ENCODE data around the gene LGI2.
A peak's percentile ranks its signal among the peaks of the same experiment; 100 is the strongest.
"Not testable (repeated sequence)": the region's sequence is repeated elsewhere in the genome, so short reads cannot be mapped to it uniquely, and the experiment has no call there.

The LGI2 gene, protein sequence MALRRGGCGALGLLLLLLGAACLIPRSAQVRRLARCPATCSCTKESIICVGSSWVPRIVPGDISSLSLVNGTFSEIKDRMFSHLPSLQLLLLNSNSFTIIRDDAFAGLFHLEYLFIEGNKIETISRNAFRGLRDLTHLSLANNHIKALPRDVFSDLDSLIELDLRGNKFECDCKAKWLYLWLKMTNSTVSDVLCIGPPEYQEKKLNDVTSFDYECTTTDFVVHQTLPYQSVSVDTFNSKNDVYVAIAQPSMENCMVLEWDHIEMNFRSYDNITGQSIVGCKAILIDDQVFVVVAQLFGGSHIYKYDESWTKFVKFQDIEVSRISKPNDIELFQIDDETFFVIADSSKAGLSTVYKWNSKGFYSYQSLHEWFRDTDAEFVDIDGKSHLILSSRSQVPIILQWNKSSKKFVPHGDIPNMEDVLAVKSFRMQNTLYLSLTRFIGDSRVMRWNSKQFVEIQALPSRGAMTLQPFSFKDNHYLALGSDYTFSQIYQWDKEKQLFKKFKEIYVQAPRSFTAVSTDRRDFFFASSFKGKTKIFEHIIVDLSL

GRCh38 chr4:25030277-25031076 is at the start of gene LGI2:
TSS of gene LGI2 (minus strand) at chr4:25030946. CDS start at chr4:25030693, 253 bp downstream.
- DNase-seq = no peak

DNA sequence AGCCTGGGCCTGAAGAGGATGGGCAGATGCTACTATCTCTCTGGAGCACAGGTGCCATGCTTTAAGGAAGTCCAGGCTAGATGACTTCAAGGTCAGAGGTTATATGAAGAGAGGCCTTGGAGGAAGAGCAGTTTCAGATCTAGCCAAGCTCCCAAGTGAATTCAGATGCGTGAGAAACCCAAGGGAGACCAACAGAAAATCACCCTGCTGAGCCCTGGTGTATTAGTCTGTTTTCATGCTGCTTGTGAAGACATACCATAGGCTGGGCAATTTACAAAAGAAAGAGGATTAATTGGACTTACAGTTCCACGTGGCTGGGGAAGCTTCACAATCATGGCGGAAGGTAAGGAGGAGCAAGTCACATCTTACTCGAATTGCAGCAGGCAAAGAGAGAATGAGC is 47.8 kb upstream of the LGI2 start:
- DNase-seq = no peak

DNA sequence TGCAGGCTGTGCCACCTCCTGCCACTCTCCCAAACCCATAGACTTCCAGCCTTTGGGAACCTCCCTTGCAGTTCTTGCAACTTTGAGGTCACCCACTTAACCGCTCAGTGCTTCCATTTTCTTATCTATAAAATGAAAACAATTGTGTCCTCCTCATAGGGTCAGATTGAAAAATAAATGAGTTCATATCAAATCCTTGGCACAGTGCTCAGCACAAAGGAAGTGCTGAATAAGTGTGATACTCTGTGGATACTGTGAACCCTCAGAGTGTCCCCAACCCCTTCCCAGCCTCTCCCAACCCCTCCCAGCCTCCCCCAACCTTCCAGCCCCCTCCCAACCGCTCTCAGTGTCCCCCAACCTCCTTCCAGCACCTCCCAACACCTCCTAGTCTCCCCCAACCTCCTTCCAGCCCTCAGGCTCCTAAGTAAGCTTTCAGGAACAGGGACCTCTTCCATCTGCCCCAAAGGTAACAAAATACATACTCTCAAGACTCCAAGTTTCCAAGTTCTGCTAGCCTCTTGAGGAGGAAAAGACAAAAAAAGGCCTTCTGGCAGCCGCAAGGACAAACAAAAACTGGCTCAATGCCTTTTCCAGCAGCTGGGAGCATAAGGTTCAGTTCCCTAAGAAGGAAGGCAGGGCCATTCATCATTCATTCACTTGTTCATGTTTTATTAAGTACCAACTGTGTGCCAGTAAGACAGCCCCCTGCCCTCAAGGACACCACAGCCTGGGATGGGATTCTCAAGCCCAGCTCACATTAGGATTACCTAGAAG is 46.1 kb upstream of the LGI2 start:
- no peak for DNase-seq

DNA sequence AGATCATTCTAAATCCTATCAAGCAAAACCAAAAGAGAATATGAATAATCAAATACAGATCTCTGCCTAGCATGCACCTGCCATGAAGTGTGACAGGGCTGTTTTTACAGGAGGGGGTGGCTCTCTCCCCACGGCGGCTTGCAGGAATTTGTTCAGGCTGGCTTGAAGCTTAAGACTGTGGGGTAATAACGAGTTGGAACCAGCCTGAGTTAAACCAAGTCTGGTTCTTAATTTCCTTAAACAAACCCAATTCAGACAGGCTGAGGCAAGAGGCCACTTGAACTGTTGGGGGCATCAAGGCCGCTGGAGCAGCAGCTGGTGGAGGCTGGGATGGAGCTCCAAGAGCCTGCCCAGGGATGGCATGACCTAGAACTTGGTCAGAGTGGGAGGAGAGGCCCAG is 45.1 kb upstream of the LGI2 start:
- peak; percentile 25 to 72 for DNase-seq

DNA sequence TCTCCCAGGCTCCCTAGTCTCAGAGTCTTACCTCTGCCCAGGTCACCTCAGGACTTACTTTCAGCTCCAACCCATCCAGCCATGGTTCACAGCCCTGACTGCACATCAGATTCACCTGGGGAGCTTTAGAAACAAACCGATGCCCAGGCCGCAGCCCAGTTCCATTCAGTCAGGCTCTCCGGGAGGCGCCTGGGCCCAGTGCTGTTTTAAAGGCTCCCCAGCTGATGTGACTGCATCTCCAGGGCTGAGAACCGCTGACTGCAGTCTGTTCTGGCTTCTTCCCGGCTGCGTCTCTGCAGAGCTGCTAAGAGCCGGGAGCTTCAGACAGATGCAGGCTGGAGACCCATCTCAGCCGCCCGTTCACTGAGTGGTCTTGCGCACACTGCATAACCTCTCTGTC is 44.4 kb upstream of the LGI2 start:
- no peak for DNase-seq

DNA sequence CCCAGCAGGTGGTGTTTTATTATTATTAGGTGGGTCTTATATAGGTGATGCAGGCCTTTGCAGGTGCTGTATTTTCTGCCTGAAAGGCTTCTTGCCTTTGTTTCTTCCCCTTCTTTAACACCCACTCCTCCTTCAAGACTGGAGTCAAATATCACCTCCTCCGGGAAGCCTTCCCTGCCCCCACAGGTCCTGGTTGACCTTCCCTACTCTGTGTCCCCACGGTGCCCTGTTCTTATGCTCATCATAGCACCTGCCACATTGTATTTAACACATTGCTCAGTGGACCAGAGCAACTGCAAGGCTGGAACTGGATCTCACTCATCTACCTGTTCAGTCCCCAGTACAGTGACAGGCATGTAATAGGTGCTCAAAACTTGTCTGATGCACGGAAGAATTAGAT is 39.8 kb upstream of the LGI2 start:
- no peak for DNase-seq

- DNase-seq = no peak
Measured at GRCh38 chr4:25069014-25069413, 38.3 kb upstream of the LGI2 start.

GRCh38 chr4:25068386-25068785 is 37.6 kb upstream of the LGI2 start:
- no peak for DNase-seq

DNA sequence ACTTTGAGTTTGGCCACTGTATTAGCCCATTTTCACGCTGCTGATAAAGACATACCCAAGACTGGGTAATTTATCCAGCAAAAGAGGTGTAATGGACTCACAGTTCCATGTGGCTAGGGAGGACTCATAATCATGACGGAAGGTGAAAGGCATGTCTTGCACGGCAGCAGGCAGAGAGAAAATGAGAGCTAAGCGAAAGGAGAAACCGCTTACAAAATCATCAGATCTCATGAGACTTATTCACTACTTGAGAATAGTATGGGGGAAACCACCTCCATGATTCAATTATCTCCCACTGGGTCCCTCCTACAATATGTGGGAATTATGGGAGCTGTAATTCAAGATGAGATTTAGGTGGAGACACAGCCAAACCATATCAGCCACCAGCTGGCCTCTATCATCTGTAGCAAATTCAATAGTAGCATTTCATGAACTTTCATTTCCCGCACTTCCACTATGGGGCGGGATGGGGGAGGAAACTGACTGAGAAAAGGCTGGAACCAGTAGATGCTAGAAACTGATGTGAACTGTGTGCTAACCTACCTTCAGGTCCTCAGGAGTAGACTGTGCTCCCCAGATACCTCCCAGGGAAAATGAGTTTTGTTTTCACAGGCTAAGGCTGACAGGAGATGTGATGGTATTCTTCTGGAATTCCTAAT is 35.3 kb upstream of the LGI2 start:
- DNase-seq = peak in 1 of 2 experiments; percentile 75

- DNase-seq = peak; percentile 77 to 86
Measured at GRCh38 chr4:25065431-25065858, 34.7 kb upstream of the LGI2 start.

- not testable (repeated sequence) for DNase-seq
Measured at GRCh38 chr4:25064447-25064846, 33.7 kb upstream of the LGI2 start.

DNA sequence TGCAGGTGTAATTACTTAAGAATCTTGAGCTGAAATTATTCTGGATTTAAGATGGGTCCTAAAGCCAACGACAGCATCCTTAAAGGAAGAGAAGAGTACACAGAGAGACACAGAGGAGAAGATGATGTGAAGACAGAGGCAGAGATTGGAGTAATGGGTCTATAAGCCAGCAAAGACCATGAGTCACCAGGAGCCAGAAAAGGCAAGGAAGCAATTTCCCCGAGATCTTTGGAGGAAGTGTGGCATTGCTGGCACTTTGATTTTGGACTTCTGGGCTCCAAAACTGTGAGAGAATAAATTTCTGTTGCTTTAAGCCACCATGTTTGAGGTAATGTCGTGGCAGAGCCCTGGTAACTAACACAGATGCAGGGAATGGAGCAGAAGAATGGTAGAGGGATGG is 32.4 kb upstream of the LGI2 start:
- no peak for DNase-seq

GRCh38 chr4:25062098-25062497 is 31.4 kb upstream of the LGI2 start:
- DNase-seq = no peak

- no peak for DNase-seq
Measured at GRCh38 chr4:25061602-25062001, 30.9 kb upstream of the LGI2 start.

GRCh38 chr4:25060963-25061340 is 30.2 kb upstream of the LGI2 start:
- DNase-seq = no peak

- no peak for DNase-seq
Measured at GRCh38 chr4:25060241-25060962, 29.7 kb upstream of the LGI2 start.

DNA sequence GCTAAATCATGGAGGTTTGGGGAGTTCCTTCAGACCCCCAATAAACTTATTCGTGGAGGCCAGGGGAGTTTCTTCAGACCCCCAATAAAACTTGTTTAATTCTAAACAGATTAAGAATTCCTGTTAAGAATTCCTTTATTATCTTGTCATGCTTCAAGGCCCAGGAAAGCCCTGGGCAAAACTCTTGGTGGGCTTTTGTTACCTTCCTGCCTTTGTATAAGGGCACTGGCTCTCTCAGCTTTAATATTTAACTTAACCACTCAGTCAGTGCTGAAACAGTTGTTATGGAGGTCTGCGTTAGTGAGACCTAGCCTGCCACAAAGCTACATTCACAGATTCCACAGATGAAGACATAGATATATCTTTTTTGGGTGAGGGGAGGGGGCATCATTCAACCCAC is 29.0 kb upstream of the LGI2 start:
- DNase-seq = no peak

- DNase-seq = no peak
Measured at GRCh38 chr4:25058796-25059195, 28.1 kb upstream of the LGI2 start.

DNA sequence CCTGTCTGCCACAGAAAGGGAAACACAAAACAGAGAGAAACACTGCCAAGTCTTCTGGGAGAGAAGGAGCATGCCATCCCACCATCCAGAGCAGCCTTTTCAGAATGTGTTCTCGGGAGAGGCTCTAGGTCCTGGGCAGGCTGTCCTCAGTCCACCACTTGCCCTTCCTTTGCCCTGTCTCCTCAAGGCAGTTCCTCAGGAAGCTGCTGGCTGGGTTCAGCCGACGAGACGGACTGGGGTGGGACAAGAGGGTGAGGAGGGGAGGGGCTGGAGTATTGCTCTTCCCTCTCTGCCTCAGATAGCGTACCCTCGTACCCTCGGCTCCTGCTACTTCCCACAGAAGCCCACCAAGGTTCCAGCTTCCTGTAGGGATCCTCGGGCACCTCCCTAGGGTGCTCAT is 26.6 kb upstream of the LGI2 start:
- no peak for DNase-seq

DNA sequence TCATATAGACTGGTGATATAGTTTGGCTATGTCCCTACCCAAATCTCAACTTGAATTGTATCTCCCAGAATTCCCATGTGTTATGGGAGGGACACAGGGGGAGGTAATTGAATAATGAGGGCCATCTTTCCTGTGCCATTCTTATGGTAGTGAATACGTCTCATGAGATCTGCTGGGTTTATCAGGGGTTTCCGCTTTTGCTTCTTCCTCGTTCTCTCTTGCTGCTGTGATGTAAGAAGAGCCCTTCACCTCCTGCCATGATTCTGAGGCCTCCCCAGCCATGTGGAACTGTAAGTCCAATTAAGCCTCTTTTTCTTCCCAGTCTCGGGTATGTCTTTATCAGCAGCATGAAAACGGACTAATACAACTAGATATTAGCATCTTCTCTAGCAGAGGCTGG is 21.3 kb upstream of the LGI2 start:
- DNase-seq = not testable (repeated sequence)

GRCh38 chr4:25051534-25051933 is 20.8 kb upstream of the LGI2 start:
- DNase-seq = no peak

Data from NCI-H187 (cell line).